Activated CD4-positive, alpha-beta T cell treated with anti-CD3 and anti-CD28 coated beads for 1 hour (primary cell): ENCODE measurements around the gene BLVRA.
"Not testable (repeated sequence)": the region's sequence is repeated elsewhere in the genome, so short reads cannot be mapped to it uniquely, and the experiment has no call there.

Experiments
- DNase-seq: peaks from one replicate; pipeline ENCODE4 v3.0.0-alpha.2; 2020

Gene BLVRA, protein sequence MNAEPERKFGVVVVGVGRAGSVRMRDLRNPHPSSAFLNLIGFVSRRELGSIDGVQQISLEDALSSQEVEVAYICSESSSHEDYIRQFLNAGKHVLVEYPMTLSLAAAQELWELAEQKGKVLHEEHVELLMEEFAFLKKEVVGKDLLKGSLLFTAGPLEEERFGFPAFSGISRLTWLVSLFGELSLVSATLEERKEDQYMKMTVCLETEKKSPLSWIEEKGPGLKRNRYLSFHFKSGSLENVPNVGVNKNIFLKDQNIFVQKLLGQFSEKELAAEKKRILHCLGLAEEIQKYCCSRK

DNA sequence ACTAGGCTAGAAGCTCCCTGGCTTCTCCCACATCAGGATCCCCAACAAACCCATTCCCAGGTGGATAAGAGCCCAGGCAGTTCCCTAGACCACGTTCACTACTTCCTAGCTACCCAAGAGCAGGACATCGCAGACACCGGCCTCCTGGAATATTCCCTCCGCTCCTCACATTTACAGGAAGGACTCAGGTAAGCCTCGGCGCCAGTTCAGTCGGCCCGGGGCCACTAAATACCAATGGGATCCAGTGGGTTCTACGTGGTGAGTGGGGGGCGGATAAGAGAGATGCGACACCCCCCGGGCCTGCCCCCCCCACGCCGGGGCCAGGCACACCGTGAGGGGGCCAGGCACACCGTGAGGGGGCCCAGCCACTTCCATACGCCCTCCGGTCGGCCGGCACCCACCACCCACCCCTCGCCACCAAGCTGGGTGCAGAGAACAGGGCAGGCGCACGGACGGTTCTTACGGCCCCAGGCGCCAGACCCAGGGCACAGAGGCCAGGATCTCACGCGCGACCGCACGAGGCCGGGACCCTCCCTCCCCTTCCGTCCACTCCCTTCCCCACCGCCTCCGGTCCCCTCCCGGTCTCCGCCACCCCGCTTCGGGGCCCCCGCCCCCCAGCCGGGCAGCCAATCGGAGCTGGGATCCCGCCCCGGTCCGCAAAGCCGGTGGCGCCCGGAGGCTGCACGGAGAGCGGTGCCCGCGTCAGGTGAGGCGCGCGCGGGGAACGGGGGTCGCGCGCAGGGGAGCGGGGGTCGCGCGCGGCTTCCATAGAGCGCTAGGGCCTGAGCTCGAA lies at the start of gene BLVRA:
BLVRA (plus strand) TSS at position 652 of the 793 bp plus-strand sequence. CDS start 12,479 bp downstream, outside the sequence.
- DNase-seq, result peak; percentile 48

DNA sequence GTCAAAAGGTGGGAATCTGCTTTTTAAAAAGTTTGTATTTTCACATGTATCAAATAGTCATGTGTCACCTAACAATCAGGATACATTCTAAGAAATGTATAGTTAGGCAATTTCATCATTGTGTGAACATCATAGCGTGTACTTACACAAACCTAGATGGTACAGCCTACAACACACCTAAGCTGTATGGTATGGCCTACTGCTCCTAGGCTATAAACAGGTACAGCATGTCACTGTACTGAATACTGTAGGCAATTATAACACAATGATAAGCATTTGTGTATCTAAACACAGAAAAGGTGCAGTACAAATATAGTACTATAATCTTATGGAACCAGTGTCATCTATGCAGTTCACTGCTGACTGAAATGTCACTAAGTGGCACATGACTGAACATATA lies 47.0 kb upstream of the BLVRA start:
- no peak for DNase-seq

DNA sequence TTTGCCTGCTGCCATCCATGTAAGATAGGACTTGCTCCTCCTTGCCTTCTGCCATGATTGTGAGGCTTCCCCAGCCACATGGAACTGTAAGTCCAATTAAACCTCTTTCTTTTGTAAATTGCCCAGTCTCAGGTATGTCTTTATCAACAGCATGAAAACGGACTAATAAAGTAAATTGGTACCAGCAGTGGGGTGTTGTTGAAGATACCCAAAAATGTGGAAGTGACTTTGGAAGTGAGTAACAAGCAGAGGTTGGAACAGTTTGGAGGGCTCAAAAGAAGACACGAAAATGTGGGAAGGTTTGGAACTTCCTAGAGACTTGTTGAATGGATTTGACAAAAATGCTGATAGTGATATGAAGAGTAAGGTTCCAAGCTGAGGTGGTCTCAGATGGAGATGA lies 42.5 kb upstream of the BLVRA start:
- DNase-seq, result not testable (repeated sequence)

DNA sequence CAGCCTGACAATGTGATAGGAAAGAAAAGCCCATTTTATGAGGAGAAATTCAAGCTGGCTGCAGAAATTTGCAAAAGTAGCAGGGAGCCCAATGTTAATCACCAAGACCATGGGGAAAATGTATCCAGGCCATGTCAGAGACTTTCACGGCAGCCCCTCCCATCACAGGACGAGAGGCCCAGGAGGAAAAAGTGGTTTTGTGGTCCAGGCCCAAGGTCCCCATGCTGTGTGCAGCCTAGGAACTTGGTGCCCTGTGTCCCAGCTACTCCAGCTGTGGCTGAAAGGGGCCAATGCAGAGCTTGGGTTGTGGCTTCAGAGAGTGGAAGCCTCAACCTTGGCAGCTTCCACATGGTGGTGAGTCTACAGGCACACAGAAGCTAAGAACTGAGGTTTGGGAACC lies 41.9 kb upstream of the BLVRA start:
- DNase-seq, result no peak

DNA sequence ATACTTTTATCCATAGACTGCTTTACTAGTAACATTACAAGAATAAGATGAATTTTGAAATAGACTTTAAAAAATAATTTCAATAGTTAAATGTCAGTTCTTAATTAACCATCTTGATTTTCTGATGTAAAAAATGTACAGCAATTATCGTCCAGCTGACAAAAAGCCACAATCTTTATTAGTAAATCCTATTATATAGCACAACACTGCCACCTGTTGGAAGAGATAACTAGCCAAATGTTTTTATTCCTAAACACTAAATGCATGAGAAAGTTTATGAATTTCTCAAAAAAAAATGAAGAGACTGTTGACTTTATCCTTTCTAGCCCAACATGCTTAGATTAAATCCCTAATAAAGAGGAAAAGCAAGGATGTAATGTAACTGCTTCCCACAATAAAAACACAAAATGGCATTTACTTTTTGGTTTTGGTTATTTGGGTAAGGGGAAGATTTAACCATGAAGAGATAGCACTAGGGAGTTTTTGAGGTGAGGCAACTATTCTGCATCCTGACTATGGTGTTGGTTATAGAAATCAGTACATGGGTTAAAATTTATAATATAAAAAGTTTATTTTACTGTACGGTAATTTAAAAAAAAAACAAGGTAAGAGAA lies 37.2 kb upstream of the BLVRA start:
- no peak for DNase-seq

DNA sequence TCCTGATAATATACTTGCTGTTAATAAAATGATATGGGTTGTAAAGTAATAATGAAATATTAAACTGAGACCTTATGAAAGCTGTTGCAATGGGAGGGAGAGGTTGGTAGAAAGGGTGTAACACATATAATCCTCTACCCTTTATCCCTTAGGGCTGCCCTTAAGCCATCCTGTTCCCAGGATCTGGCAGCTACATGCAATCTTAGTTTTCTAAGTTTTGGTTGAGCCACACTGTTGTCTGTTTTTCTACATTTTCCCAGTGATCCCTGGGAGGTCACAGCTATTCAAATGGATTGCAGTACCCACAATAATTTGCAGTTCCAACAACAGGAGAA lies 35.5 kb upstream of the BLVRA start:
- DNase-seq, result no peak

DNA sequence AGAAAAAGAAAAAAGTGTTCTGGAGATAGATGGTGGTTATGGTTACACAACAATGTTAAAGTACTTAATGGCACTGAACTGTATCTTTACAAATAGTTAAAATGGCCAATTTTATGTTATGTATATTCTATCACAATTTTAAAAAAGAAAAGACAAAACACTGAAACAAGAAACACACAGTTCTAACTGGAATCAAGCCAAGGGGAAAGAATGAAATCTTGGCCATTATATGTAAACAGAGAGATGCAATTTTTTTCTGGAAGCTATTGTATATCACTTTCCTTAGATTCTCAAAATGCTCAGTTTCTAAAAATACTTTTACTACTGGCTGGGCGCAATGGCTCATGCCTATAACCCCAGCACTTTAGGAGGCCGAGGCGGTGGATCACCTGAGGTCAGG lies 33.2 kb upstream of the BLVRA start:
- DNase-seq, result no peak

- DNase-seq, result no peak
Observed at GRCh38 chr7:43726466-43726865, 32.0 kb upstream of the BLVRA start.

DNA sequence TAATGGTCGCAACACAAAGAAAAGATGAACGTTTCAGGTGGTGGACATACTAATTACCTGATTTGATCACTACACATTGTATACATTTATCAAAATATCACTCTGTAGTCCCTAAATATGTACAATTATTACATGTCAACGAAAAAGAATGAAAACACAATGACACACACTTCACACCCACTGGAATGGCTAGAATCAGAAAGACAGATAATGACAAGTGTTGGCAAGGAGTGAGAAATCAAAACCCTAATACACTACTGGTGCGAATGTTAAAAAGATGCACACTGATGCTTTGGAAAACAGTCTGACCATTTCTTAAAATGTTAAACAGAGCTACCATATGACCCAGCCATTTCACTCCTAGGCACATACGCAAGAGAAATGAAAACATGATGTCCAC lies 31.5 kb upstream of the BLVRA start:
- DNase-seq, result no peak

- DNase-seq, result no peak
Observed at GRCh38 chr7:43727494-43727893, 31.0 kb upstream of the BLVRA start.

- DNase-seq, result peak; percentile 73
Observed at GRCh38 chr7:43729214-43729923, 29.1 kb upstream of the BLVRA start, which contains the start of gene COA1. Gene COA1 (minus strand): TSS chr7:43729523. CDS start chr7:43648614, 80,909 bp downstream.

- DNase-seq, result no peak
Observed at GRCh38 chr7:43729924-43730248, 28.6 kb upstream of the BLVRA start.

- DNase-seq, result not testable (repeated sequence)
Observed at GRCh38 chr7:43731494-43731893, 27.0 kb upstream of the BLVRA start.

DNA sequence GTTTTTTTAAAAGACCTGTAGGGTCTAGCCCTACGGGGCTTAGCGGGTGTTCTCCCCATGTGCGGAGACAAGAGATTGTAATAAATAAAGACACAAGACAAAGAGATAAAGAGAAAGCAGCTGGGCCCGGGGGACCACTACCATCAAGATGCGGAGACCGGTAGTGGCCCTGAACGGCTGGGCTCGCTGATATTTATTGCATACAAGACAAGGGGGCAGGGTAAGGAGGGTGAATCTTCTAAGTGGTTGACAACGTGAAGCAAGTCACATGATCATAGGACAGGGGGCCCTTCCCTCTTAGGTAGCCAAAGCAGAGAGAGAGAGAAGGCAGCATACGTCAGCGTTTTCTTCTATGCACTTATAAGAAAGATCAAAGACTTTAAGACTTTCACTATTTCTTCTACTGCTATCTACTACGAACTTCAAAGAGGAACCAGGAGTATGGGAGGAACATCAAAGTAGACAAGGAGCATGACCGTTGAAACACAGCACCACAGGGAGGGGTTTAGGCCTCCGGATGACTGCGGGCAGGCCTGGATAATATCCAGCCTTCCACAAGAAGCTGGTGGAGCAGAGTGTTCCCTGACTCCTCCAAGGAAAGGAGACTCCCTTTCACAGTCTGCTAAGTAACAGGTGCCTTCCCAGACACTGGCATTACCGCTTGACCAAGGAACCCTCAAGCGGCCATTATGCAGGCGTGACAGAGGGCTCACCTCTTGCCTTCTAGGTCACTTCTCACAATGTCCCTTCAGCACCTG lies 23.7 kb upstream of the BLVRA start:
- DNase-seq, result not testable (repeated sequence)

DNA sequence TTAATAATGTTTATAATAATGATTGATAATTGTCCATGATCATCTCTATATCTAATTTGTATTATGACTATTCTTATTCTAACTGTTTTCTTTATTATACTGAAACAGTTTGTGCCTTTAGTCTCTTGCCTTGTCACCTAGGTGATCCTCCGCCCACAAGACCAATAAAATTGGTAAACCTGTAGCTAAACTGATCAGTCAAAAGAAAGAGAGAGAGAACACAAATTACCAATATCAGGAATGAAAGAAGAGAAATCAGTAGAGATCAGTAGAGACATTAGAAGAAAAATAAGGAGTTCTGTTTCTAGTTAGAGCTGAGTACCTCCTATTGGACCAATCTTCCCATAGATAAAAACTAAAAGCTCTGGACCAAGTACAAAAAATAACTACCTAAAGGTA lies 23.1 kb upstream of the BLVRA start:
- DNase-seq, result no peak

GRCh38 chr7:43735802-43736603 lies 22.5 kb upstream of the BLVRA start:
- DNase-seq, result no peak

- DNase-seq, result no peak
Observed at GRCh38 chr7:43737467-43738127, 20.9 kb upstream of the BLVRA start.

GRCh38 chr7:43742692-43743091 lies 15.8 kb upstream of the BLVRA start:
- DNase-seq, result no peak

GRCh38 chr7:43747328-43748105 lies 11.0 kb upstream of the BLVRA start:
- no peak for DNase-seq

DNA sequence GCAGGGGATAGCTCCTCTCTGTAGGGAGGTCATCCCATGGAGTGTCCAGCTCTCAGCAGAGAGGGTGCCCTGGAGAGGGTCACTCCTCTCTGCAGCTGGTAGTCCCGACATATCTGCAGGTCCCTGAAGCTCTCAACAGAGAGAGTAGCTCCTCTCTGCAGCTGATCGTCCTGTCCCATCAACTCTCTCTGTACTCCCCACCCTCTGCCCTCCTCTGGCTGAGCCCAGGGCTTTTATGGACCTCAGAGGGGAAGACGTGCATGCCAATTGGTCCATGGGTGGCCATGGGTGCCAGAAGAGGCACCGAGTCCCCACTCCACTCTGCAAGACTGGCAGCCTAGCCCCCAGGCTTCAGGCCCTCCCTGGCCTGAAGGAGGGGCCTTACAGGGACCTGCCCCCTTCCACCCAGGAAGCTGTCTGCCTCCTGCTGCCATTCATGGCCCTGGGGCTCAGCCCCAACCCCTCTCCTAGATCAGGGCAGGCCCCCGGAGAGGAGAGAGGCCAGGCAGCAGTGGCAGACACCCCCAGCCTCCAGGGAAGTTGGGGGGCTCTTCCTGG lies 9.0 kb upstream of the BLVRA start:
- DNase-seq, result no peak
